Upper lobe of left lung (tissue), 4 donors: Measurements from ENCODE around the gene ANXA10.

Source experiments
- CTCF ChIP-seq, 6 experiments: fragments of 450-650 bp in 4 of 6; fragments of 200-600 bp in 2 of 6; sonication (generic) in 2 of 6; IDR thresholded peaks; one replicate each; pipeline ENCODE4 v1.5.1; 2016 to 2019; ENCODE audit warnings: antibody characterized with exemption in 6 of 6
- EP300 ChIP-seq, 4 donors: sonication (generic); formaldehyde crosslinking; IDR thresholded peaks; one replicate each; pipeline ENCODE4 v1.5.1; 2017; ENCODE audit warnings: antibody characterized with exemption in 4 of 4, control low read depth in 2 of 4
- POLR2A ChIP-seq, 4 donors: fragments of 450-650 bp; IDR thresholded peaks; one replicate each; pipeline ENCODE4 v1.5.1; 2016 to 2017; ENCODE audit warnings: antibody characterized with exemption in 4 of 4, mild to moderate bottlenecking in 2 of 4
- POLR2AphosphoS5 ChIP-seq, 2 donors: sonication (generic); formaldehyde crosslinking; IDR thresholded peaks; one replicate each; pipeline ENCODE4 v1.5.1; 2017; ENCODE audit warnings: antibody characterized with exemption in 2 of 2

GRCh38 chr4:168102403-168102802 lies 10.1 kb downstream of the ANXA10 start:
- TF ChIP-seq EP300 (IDR thresholded peaks at IDR 0.05) (no peak), CTCF (IDR thresholded peaks at IDR 0.05) (no peak), POLR2AphosphoS5 (IDR thresholded peaks at IDR 0.05) (no peak), POLR2A (IDR thresholded peaks at IDR 0.05) (no peak)
